Cerebellar cortex (tissue), 1 donor: ENCODE data around the gene IGDCC3.

Experiments used
- DNase-seq: peaks from one replicate; pipeline ENCODE4 v3.0.0-alpha.2; 2015; ENCODE audit warnings: low spot score

IGDCC3 gene

DNA sequence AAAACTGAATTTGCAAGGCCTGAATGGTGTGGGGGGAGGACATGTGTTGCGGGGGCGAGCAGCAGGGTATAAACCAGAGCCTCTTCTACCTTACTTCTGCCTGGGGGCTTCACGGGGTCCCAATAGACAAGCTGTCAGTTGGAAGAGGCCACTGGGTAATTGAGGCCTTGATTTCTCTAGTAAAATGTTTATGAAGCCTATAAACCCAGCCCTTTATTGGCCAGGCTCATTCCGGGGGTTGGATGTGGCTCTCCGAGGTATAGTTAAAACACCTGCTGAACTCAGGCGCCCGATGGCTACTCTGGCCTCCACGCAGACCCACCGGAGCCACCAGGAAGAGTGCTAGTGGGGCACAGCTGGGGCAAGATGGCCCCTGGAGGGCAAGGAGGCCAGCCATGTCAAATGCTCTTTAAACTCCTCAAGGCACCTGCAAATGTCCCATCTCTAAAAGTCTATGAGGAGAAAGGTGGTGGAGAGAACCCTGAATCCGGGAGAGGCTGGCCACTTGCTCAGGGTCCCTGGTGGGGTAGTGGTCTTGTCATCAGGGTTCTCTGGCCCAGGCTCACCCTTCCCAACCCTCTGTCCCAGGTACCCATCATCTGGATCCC is 34.3 kb downstream of the IGDCC3 start:
- DNase-seq: no peak

DNA sequence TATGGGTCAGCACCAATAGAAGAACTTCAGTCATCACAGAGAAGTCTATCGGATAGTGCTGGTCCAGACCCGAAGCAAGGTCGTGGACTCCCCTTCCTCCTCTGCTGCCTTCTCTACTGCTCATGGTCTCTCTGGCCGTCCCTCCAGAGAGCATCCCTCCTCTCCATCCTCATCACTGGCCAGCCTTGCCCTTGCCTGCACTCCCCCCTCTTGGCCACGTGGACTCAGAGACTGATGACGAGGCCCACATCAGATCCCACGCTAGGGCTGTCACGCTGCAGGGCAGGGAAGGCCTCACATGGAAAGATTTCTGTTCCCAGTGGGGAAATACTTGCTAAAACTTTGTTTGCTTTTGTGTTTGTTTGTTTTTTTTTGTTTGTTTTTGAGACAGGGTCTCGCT is 35.3 kb downstream of the IGDCC3 start:
- DNase-seq: no peak

DNA sequence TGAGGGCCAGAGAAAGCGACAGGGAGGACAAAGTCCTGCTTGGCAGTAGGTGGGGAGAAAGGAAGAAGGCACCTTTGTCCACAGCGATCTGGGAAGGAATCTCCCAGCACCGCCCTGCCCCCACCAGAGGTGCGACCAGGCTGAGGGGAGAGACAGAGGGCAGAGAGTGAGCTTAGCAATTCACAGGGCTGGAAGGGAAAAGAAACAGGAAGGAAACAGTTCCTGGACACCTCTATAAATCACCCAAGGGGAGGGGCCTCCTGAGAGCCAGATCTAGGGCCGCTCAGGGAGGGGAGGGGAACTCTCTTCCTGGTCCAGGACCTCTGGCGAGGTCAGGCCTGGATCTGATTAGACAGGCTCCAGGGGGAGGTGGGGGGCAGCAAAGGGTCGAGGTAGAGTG is 37.9 kb downstream of the IGDCC3 start:
- DNase-seq: no peak

DNA sequence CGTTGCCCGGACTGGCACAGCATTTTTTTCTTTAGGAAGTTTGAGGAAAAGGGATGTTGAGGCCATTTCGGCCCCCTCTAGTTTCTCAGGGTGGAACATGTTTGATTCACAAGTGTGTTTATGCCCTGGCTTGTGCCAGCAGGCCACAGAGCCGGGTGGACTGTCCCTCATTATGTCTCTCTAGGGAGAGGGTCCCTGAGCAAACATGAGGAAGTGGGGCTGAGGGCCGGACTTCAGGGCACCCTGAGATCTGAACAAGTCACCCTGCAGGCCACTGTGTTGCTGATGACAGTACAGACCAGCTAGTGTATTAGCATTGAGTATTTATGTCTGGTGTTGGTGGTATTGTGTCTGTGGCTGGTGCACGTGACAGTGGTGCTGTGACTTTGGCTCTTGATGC is 38.4 kb downstream of the IGDCC3 start:
- DNase-seq: no peak

DNA sequence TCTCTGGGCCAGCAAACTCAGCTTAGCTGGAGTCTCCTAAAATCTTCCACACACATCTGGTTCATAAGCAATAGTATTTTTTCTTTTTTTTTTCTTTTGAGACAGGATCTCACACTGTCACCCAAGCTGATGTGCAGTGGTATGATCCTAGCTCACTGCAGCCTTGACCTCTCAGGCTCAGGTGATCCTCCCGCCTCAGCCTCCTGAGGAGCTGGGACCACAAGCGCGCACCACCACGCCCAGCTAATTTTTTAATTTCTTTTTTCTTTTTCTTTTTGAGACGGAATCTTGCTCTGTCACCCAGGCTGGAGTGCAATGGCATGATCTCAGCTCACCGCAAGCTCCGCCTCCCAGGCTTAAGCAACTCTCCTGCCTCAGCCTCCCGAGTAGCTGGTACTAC is 39.0 kb downstream of the IGDCC3 start:
- no peak for DNase-seq

DNA sequence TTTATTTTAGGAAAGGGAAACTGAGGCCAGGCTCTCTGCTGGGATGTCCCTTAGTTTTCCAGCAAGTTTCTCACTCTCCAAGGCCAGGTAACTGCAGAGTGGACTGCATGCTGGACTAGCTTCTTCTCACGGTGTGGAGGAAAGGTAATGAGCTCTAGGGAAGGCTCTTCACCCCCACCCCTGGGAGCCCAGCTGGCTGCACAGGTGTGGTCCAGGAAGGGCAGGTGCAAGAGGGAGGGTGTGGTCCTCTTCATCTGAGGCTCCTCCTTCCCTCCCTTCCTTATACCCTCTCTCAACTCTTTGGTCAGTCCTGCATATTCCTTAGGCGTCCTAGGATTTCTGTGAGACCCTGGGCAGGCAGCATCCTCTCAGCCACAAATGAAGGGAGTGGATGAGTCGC is 39.4 kb downstream of the IGDCC3 start:
- no peak for DNase-seq

DNA sequence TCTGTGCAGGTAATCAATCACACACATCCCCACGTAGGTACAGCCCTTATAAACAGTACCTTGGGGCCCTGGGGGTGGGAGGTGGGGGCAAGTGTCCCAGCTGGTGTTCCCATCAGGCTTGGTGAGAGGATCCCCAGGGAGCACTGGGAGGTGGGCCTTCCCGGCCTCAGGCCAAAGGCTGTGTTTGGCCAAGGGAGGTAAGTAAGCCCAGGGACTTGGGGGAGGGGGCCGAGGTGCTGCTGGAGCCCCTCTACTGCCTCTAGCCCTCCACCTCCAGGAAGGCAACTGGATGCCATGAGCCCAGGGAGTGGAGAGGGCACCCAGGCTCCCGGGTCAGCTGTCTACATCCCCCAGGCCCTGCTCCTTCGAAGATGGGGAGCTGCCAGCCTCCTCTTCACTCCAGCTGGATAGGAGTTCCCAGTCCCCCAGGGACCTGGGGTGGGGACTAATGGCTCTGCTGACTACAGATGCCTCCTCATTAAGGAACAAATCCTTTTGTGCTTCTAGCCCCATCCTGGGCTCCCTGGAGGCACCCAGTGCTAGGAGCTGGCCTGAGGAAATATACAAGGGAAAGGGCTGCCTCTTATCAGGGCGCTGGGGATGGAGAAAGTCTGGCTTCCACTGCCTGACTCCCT is 40.2 kb downstream of the IGDCC3 start:
- no peak for DNase-seq

DNA sequence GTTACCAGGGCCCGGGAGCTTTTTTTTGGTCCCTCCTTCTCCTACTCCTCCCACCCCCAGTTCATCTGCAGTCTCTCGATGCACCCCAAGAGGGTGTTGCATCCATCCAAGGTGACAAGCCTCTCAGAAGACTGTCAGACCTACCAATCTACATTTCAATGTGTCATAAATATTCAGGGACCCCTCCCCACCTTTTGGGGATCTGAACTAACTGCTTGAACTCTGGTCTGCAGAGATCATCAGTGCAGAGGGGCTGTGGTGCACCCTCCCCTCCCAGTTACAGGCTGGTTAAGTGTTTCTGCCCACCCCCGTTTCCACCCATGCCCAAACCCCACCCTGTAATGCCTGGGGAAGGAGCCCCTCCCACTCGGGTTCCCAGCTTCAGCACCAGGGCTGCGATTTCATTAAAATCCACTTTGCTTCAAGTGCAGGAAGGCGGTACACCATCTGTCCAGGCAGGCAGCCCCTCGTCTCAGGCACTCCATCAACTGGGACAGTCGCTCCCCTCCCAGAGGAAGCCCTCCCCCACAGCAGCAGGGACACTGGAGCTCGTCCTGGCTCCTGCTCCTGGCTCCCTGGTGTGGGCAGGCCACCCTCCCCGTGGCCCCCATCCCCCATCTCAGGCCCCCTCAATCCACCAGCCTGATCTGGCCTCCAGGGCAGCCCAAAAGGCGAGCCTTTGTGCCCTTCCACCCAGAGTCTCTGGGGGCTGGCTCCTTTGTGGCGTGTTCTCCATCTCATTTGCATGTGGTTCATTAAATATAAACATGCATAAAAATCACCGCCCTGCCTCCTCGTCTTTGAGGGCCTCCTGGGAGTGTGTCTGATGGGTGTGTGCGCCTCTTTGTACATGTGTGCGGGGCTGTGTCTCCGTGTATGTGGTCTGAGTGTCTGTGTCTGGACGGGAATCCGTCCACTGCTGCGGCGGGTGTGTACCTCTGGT is 41.0 kb downstream of the IGDCC3 start:
- DNase-seq: no peak

DNA sequence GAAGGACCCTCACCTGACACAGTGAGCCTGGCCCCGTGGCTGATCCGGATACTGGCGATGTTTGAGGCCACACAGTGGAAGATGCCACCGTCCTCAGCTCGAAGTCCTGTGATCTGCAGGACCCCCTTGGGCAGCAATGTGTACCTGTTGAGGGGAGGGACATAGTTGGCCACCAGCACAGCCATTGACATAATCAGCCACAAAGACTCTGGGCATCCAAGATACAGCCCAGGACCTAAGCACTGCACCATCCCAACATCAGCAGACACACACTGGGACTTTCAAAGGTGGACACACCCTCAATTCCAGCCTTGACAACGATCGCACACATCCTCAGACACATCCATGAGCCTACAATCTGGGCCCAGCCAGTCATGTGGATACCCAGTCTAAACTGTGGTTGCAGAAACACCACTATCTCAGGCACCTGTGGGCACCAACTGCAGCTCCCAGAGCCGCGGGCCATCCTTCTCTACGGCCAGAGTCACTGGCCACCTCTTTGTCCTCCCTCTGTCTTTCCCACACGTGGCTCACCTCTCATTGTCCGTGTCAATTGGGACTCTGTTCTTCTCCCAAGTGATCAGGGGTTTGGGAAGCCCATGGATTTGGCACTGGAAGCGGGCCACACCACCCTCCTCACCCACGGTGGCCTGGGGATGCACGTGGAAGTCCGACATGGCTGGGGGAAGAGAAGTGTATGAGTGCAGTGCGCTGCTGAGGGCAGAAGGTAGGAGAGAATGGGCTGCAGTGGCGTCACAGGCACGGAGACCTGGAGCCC is 42.3 kb downstream of the IGDCC3 start:
- no peak for DNase-seq

DNA sequence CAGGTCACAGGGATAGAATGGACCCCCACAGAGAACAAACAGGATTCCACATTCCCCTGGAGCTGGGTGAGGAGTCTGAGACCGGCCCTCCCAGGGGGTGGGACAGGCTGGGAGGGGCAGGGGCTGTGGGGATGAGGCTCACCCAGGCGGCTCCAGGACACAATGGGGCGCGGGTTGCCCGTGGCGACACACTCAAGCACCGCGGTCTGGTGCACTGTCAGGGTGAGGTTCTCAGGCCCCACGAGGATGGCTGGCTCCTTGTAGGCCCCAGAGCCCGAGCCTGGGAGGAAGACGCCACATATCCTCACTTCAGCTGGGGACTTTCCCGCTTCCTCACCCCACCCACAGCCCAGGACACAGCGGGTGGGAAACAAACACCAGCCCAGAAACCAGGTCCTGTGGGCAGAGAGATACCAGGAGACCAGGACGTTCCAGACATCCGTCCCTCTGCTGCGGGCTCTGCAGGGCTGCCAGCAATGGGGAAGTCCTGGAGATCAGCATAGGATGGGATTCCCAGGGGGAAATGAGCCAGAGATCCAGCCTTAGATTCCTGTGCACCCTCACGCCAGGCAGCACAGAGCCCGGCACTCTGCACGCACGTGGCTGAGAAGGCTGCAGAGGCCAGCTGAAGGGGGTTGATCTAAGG is 43.1 kb downstream of the IGDCC3 start:
- DNase-seq: no peak

DNA sequence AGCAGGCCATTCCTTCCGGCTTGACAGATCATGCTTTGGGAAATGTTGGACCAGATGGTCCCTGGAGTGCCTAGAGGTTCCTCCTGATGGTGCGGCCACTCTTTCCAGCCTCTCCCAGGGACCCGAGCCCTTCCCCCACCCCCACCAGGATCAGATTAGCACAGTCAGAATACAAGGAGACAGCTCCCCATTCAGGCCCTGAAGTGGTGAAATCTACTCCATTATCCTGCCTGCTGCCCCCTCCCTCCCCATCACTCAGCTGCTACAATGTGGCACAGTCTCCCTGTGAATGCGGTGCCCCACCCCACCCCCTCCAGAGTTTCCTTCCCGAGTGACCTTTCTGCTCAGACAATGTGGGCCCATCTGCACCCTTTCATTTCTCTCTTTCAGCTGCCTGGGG is 43.9 kb downstream of the IGDCC3 start:
- no peak for DNase-seq

DNA sequence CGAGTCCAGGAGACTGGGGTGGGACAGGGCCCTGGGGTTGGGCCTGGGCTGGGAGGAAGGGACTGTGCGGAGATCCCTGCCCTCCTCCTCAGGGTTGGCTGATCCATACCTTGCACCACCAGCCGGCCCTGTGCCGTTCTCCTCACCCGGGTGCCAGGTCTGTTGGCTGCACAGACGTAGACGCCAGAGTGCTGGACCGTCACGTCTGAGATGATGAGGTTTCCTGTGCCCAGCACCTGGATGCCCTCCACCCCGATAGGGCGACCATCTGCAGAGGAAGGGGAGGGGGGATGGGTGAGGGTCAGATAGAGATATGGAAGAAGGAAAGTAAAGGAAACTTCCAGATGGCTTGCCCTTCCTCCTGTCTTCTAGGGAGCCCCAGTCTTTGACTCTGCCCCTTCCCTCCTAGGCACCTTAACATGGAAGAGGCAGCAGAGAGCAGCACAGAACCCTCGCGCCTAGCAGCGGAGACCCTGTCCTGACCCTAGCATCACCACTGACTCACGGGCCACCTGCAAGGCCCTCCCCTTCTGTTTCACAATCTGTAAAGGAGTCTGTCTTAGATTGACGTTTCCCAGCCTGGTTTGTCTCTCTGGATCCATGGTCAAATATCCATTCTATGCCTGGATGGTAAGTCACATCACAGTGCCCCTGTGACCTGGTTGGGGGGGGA is 44.5 kb downstream of the IGDCC3 start:
- no peak for DNase-seq

DNA sequence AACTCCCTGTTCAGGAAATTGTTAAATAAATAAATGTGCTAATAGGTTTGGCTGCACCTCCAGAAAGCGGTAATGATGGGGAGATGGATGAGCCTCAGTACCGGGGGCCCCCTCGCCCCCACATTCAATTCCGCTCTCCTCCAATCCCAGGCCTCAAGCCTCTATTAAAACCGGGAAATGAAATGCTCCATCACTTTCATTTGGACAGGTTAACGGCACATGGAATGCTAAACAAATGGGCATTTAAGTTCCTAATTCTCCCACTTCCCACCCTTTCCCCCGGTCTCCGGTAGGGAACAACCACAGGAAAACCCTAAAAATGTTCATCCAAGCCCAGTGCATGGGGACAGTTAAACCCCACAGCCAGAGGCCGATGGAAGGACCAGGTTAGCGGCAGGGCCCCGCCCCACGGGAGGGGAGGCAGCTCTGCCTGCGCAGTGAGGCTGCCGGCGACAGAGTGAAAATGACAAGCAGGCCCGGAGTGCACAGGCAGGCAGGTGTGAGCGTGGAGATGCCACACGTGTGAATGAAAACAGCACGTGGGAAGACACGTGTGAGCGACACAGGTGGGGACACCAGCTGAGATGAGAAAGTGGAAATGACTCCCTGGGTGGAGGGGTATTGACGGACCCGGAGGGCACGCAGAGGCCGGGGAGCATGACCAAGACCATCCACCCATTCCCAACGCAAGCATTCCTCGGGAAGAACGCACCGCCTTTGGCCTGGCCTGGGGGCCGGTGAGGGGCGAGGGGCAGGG is 45.2 kb downstream of the IGDCC3 start:
- no peak for DNase-seq

DNA sequence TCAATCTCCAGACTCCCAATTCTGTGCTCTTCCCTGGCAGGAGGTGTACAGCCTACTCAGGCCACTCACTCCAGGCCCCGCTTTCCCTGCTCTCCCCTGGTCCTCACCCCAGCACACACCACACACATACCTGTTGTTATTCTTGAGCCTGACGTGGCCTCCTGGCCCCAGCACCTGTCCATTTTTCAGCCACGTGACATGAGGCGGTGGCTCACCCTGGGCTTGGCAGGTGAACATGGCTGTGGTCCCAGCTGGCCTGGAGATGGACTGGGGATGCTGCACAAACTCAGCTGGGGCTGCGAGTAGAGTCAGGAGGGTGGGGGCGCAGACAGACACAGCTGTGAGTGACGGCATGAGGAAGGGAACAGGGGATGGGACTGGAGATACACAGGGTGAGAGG is 46.0 kb downstream of the IGDCC3 start:
- DNase-seq: peak; percentile 14

DNA sequence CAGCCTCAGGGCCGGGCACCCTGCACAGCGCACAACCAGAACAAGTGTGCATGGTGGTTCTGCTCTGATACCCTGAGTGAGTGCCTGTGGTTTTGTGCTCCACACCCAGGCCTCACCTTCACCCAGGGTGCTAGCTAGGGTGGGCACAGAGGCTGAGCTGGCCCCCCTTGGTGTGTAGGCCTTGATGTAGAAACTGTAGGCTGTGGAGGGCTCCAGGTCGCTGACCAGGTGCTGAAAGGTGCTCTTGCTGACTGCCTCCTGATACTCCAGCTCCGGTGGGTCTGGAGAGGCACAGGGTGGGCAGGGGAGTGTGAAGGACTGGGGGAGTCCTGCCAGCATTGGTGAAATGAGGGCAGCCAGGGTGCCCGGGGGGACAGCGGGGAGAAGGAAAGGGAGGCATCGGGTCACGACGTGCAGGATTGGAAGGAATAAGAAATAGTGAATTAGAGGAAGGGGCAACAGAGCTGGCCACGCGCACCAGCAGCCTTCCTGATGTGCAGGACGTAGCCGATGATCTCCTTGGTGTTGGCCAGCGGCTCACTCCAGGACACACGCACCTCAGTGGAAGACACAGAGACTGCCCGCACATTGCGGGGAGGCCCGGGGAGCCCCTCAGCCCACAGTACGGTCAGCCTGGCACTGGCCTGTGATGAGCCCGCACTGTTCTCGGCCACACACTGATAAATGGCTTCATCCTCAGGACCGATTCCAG is 46.7 kb downstream of the IGDCC3 start:
- DNase-seq: no peak

DNA sequence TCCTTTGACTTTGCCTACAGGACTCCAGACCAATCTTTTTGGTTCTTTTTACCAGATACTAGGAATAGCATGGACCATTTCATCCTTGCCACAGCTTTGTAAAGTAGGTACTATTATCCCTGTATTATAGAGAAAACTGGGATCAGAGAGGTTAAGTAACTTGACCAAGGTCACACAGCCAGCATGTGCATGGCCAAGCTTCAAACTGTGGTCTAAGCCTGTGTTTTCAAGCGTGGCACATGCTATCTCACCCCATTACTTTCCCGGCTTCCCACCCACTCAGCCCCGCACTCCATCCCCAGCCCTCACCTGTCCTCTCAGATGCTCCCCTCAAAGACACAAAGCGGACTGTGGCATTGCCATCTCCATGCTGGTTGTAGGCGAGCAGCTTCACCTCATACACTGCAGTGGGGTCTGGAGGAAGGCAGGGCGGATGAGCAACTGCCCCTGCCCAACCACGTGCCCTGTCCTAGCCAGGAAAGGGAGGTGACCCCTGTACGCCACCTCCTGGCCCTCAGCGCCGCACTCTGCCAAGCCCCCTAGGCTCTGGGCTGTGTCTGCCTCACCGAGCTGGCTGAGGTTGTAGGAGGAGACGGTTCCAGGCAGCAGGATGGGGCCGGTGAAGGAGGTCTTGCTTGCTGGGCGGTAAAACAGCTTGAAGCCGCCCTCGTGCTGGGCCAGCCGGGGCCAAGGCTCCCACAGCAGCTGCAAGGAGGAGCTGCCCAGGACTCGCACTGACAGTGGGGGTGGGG is 47.6 kb downstream of the IGDCC3 start:
- DNase-seq: no peak

DNA sequence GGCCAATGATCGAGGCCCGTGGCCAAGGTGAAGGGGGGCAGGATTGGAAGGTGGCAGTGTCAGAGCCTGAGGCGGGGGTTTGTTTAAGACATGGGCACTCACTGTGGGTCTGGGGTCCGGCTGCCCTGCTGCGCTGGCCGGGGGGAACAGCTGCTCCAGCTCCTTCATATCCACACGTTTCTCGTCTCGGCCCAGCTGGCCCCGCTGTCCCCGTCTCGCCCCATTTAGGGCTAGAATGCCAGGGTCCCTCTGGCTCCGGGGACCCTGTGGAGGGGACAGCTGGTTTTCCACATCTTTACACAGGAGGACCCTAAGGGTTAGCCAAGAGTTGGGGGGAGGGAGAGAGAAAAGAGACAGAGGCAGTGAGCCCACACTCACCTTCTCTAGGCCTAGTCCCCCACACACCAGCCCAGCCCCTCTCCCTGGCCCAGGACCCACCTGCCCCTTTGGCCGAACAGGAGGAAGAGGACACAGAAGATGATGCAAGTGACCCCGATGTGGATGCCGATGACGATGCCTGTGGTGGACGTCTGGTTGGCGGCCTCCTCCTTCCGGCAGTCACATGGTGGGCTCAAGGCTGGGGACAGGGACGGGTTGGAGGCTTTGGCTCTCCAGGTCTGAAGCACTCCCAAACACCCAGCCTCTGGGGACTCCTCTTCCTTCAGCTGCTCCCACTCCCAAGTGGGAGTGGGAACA is 48.4 kb downstream of the IGDCC3 start:
- DNase-seq: no peak

DNA sequence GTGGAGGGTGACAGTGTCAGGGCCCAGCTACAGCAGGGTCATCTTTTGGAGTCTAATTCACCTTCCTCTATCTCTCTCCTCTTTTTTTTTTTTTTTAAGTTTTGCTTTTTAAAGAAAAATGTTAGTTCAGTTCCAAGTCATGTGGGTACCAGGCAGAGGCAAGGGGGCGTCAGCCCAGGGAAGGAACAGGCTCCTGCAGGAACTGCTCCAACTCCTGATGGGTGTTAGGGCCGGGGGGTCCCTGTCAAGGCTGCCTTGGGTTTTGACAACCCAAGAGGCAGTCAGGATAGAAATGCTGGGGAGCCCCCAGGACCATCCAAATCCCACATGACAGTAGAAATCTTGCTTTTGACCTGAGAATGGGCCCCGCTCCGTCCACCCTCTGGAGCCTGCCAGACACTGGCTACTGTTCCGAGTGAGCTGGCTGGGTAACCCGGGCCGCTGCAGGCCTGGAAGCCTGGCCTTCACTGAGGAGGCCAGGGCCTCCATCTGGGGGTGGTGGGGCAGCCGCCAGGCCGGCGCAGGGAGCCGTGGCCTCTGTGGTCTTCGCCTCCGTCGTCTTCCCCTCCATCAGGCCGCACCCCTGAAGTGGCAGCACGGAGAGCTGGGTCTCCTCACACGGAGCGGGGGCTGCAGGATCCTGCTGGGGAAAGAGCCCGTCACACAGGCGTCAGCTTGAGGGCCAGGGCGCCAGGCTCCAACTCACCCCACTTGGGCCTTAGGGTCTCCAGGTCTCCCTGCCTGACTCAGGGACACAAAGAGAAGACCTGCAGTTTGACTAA is 49.1 kb downstream of the IGDCC3 start:
- DNase-seq: no peak
